Raji (cell line): ENCODE results near the gene SPATC1L.

ENCODE experiments used
- POLR2A ChIP-seq: IDR thresholded peaks from 2 replicates; pipeline ENCODE4 v1.6.1; 2011; ENCODE audit warnings: low read depth, low read length, control low read depth; ENCODE audit not compliant: insufficient read depth

The SPATC1L gene

GRCh38 chr21:46180778-46181391 lies 3.4 kb downstream of the SPATC1L start:
- TF ChIP-seq POLR2A: no peak

DNA sequence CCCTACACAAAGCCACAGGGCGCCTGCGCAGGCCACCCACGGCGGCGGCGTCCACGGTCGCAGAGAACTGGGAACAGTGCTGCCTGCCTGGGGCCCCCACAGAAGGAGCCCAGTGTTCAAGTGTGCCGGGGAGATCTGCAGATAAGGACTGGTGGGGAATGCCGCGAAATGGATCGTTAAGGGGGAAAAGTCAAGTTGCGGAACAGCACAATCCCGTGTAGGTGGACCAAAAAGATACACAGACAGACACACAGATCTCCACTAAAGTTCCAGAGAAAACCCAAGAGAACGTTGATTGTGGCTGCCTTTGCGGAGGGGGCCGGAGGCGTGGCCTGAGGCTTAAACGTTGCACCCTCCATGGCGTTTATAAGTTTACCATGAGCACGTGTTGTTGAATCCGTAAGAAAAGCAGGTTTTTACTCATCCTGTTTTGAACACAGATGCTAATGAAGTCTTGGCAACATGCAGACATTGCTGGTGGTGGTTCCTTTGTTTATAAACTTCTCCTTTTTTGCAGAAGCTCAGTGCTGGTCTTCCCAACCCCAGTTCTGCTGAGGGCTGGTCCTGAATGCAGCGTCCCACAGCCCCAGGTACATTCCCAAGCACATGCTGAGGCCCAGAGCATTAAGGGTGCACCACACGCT lies 4.1 kb downstream of the SPATC1L start:
- TF ChIP-seq POLR2A: no peak

GRCh38 chr21:46179708-46180078 lies 4.6 kb downstream of the SPATC1L start:
- no peak for TF ChIP-seq POLR2A

- TF ChIP-seq POLR2A: no peak
These were observed 5.3 kb downstream of the SPATC1L start for GRCh38 chr21:46178961-46179360.

DNA sequence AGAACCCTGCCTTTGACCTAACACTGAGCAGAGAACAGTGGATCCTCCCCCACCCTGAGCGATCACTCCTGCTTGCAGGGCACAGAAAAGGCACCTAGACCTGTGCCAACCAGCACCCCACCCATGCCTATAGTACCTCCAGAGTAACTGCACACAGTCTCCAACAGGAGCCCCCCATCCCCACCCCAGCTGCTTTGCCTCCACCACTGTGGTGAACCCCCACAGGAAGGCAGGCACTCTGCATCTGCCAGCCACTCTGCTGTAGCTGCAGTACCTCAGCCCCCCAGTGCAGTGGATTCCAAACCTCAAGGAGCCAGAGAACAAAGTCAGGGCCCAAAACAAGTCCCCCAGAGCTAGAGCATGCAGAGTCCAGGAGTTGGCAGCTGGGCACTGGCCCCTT lies 10.7 kb downstream of the SPATC1L start:
- no peak for TF ChIP-seq POLR2A

GRCh38 chr21:46172863-46173528 lies 11.3 kb downstream of the SPATC1L start:
- TF ChIP-seq POLR2A: no peak

GRCh38 chr21:46171996-46172862 lies 12.0 kb downstream of the SPATC1L start:
- no peak for TF ChIP-seq POLR2A

- TF ChIP-seq POLR2A: no peak
These were observed 12.7 kb downstream of the SPATC1L start for GRCh38 chr21:46171585-46171984.

- no peak for TF ChIP-seq POLR2A
These were observed 15.4 kb downstream of the SPATC1L start for GRCh38 chr21:46168659-46169386.

- TF ChIP-seq POLR2A: no peak
These were observed 16.0 kb downstream of the SPATC1L start for GRCh38 chr21:46168238-46168637.

DNA sequence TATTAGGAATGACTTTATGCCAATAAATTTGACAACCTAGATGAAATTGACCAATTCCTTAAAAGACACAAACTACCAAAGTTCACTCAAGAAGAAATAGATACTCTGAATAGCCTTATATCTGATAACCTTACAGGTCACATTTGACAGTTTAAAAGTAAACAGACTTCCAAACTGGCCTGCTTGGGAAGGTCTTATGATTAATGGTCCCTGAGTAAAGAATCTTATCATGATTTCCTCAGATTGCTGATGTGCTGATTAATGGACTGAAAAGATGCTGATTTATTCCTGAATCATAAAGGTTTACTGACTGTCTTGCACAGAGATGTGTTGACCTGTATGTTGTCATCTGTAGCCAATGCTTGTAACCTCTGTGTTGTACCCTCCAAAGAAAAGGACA lies 19.2 kb downstream of the SPATC1L start:
- TF ChIP-seq POLR2A: no peak

GRCh38 chr21:46163380-46163779 lies 20.9 kb downstream of the SPATC1L start:
- TF ChIP-seq POLR2A: no peak

GRCh38 chr21:46161633-46162592 lies 22.3 kb downstream of the SPATC1L start:
- no peak for TF ChIP-seq POLR2A
